DOHH2 (cell line): ENCODE results near the gene LRRC1.

Experiments used
- H3F3A ChIP-seq: fragments of 200-600 bp; sonication (generic), shearing (Covaris generic); 2 replicates; pipeline ENCODE4 v1.6.0; 2016; ENCODE audit warnings: antibody characterized with exemption, mild to moderate bottlenecking; ENCODE audit not compliant: control insufficient read depth, insufficient read depth
- H3K27ac ChIP-seq: fragments of 200-600 bp; sonication (generic); 2 replicates; pipeline ENCODE4 v1.5.1; 2014; ENCODE audit warnings: low read depth, mild to moderate bottlenecking, low read length, moderate library complexity
- H3K27me3 ChIP-seq: fragments of 200-600 bp; sonication (generic); 2 replicates; pipeline ENCODE4 v1.6.1; 2014; ENCODE audit warnings: mild to moderate bottlenecking, low read length, mixed read lengths; ENCODE audit not compliant: control insufficient read depth
- H3K36me3 ChIP-seq: fragments of 200-600 bp; sonication (generic); 2 replicates; pipeline ENCODE4 v1.6.1; 2014; ENCODE audit warnings: mild to moderate bottlenecking, low read length, moderate library complexity, mixed read lengths; ENCODE audit not compliant: control insufficient read depth
- H3K4me1 ChIP-seq: fragments of 200-600 bp; sonication (generic); 2 replicates; pipeline ENCODE4 v1.6.1; 2014; ENCODE audit warnings: mild to moderate bottlenecking, low read length, mixed read lengths; ENCODE audit not compliant: control insufficient read depth
- H3K4me2 ChIP-seq: fragments of 200-600 bp; sonication (generic); 2 replicates; pipeline ENCODE4 v1.6.0; 2014; ENCODE audit warnings: mild to moderate bottlenecking, low read length, moderate library complexity
- H3K4me3 ChIP-seq: fragments of 200-600 bp; sonication (generic); 2 replicates; pipeline ENCODE4 v1.5.1; 2014; ENCODE audit warnings: mild to moderate bottlenecking, low read length, mixed read lengths
- H3K79me2 ChIP-seq: fragments of 200-600 bp; sonication (generic); 2 replicates; pipeline ENCODE4 v1.6.1; 2014; ENCODE audit warnings: mild to moderate bottlenecking, low read length, mixed read lengths; ENCODE audit not compliant: control insufficient read depth
- H3K9me2 ChIP-seq: fragments of 200-600 bp; sonication (generic); replicated peaks from 2 replicates; pipeline ENCODE4 v1.6.1; 2014; ENCODE audit warnings: mild to moderate bottlenecking, low read length, mixed read lengths; ENCODE audit not compliant: control insufficient read depth
- H3K9me3 ChIP-seq: fragments of 200-600 bp; sonication (generic); 2 replicates; pipeline ENCODE4 v1.6.1; 2014; ENCODE audit warnings: antibody characterized with exemption, low read length, mixed read lengths; ENCODE audit not compliant: control insufficient read depth, insufficient read depth
- H4K20me1 ChIP-seq: fragments of 200-600 bp; sonication (generic); 2 replicates; pipeline ENCODE4 v1.6.0; 2014; ENCODE audit warnings: low read depth, mild to moderate bottlenecking, antibody characterized with exemption, low read length, moderate library complexity; ENCODE audit not compliant: control insufficient read depth, insufficient read depth
- EZH2phosphoT487 ChIP-seq: fragments of 200-600 bp; sonication (generic); IDR thresholded peaks from 2 replicates; pipeline ENCODE4 v1.6.1; 2017; ENCODE audit warnings: borderline replicate concordance, mild to moderate bottlenecking, antibody characterized with exemption, low read length, moderate library complexity, mixed read lengths
- TF ChIP-seq, protein P1 (sequence below): fragments of 200-600 bp; sonication (generic); IDR thresholded peaks from one replicate; pipeline ENCODE4 v1.5.1; 2014; ENCODE audit warnings: antibody characterized with exemption, mild to moderate bottlenecking, low read depth, low read length; ENCODE audit not compliant: poor library complexity, severe bottlenecking

The LRRC1 gene

GRCh38 chr6:53857318-53858094 is 62.7 kb downstream of the LRRC1 start:
- no peaks in the 10 kb centered on the region for H3F3A ChIP-seq
- H4K20me1 ChIP-seq = no peaks in the 10 kb centered on the region
- H3K27ac ChIP-seq = no peak overlapping the region
- H3K9me2 ChIP-seq = no peaks in the 10 kb centered on the region
- H3K27me3 ChIP-seq = no peaks in the 10 kb centered on the region
- no peaks in the 10 kb centered on the region for H3K79me2 ChIP-seq
- no peaks in the 10 kb centered on the region for H3K9me3 ChIP-seq
- TF ChIP-seq EZH2phosphoT487 = no peak
- TF ChIP-seq, protein P1, sequence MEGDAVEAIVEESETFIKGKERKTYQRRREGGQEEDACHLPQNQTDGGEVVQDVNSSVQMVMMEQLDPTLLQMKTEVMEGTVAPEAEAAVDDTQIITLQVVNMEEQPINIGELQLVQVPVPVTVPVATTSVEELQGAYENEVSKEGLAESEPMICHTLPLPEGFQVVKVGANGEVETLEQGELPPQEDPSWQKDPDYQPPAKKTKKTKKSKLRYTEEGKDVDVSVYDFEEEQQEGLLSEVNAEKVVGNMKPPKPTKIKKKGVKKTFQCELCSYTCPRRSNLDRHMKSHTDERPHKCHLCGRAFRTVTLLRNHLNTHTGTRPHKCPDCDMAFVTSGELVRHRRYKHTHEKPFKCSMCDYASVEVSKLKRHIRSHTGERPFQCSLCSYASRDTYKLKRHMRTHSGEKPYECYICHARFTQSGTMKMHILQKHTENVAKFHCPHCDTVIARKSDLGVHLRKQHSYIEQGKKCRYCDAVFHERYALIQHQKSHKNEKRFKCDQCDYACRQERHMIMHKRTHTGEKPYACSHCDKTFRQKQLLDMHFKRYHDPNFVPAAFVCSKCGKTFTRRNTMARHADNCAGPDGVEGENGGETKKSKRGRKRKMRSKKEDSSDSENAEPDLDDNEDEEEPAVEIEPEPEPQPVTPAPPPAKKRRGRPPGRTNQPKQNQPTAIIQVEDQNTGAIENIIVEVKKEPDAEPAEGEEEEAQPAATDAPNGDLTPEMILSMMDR = no peak
- no peak overlapping the region for H3K4me2 ChIP-seq
- H3K4me3 ChIP-seq = no peak overlapping the region
- no peaks in the 10 kb centered on the region for H3K36me3 ChIP-seq
- H3K4me1 ChIP-seq = no peaks in the 10 kb centered on the region

DNA sequence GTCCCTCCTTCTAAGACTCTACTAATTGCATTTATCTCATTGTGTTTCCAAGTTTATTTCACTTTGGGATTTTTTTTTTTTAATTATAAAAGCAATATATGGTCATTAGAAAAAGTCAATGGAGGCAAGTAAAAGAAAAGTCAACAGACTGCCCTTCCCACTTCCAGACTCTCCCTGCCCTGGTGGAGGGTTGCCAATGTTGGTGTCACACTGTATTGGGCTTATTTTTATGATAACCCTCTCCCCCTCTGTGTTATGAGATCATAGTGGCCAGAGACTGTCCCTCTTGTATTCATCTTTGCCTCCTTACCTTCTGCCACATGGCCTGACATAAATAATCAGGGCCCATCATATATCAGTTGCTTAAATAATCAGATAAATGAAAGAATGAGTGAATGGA is 63.4 kb downstream of the LRRC1 start:
- no peaks in the 10 kb centered on the region for H3K4me1 ChIP-seq
- no peaks in the 10 kb centered on the region for H3K9me2 ChIP-seq
- TF ChIP-seq, protein P1 = no peak
- TF ChIP-seq EZH2phosphoT487 = no peak
- no peaks in the 10 kb centered on the region for H3K79me2 ChIP-seq
- H3K27ac ChIP-seq = no peak overlapping the region
- no peaks in the 10 kb centered on the region for H3K27me3 ChIP-seq
- no peaks in the 10 kb centered on the region for H3K9me3 ChIP-seq
- no peaks in the 10 kb centered on the region for H3K36me3 ChIP-seq
- H3F3A ChIP-seq = no peaks in the 10 kb centered on the region
- no peak overlapping the region for H3K4me2 ChIP-seq
- H3K4me3 ChIP-seq = no peak overlapping the region
- H4K20me1 ChIP-seq = no peaks in the 10 kb centered on the region

GRCh38 chr6:53858913-53859312 is 64.1 kb downstream of the LRRC1 start:
- H3K4me2 ChIP-seq = no peak overlapping the region
- H3K4me1 ChIP-seq = no peaks in the 10 kb centered on the region
- H3K9me3 ChIP-seq = no peaks in the 10 kb centered on the region
- no peaks in the 10 kb centered on the region for H3F3A ChIP-seq
- no peaks in the 10 kb centered on the region for H4K20me1 ChIP-seq
- H3K27me3 ChIP-seq = no peaks in the 10 kb centered on the region
- TF ChIP-seq, protein P1 = no peak
- no peak for TF ChIP-seq EZH2phosphoT487
- H3K27ac ChIP-seq = no peak overlapping the region
- no peak overlapping the region for H3K4me3 ChIP-seq
- H3K36me3 ChIP-seq = no peaks in the 10 kb centered on the region
- no peaks in the 10 kb centered on the region for H3K79me2 ChIP-seq
- H3K9me2 ChIP-seq = no peaks in the 10 kb centered on the region
